NCI-H748 (cell line): Measurements from ENCODE around the gene RABAC1.
"Not testable (repeated sequence)": the region's sequence is repeated elsewhere in the genome, so short reads cannot be mapped to it uniquely, and the experiment has no call there.

ENCODE experiments used
- DNase-seq: peaks from one replicate; lab custom pipeline; 2025; ENCODE audit not compliant: unreplicated experiment; lab: John Stamatoyannopoulos, UW

The RABAC1 gene, protein sequence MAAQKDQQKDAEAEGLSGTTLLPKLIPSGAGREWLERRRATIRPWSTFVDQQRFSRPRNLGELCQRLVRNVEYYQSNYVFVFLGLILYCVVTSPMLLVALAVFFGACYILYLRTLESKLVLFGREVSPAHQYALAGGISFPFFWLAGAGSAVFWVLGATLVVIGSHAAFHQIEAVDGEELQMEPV

GRCh38 chr19:41959056-41960053 lies at the start of gene RABAC1:
Gene RABAC1, minus strand, starts transcription at chr19:41959321. Its CDS starts 29 bp downstream, at chr19:41959292.
- peak; percentile 98 for DNase-seq

GRCh38 chr19:42006569-42006968 lies 47.4 kb upstream of the RABAC1 start:
- DNase-seq, result no peak

- DNase-seq, result no peak
Measured at GRCh38 chr19:42005504-42005903, 46.4 kb upstream of the RABAC1 start.

GRCh38 chr19:42003506-42004294 lies 44.6 kb upstream of the RABAC1 start:
- DNase-seq, result no peak

DNA sequence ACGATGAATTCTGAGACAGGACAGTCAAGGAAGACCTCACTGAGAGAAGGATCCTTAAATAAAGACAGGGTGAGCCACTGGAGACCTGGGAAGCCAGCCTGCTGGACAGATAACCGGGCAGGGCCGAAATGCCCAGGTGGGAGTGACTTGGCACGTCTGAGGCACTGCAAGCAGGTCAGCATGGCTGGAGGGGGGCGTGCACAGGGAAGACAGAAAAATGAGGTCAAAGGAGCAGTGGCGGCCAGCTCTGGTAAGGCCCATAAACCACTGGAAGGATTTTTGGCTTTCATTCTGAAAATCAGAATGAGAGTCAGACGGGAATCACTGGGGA lies 40.7 kb upstream of the RABAC1 start:
- DNase-seq, result no peak

GRCh38 chr19:41999071-41999877 lies 40.2 kb upstream of the RABAC1 start:
- DNase-seq, result peak; percentile 62

- DNase-seq, result peak; percentile 82
Measured at GRCh38 chr19:41998246-41999020, 39.3 kb upstream of the RABAC1 start.

DNA sequence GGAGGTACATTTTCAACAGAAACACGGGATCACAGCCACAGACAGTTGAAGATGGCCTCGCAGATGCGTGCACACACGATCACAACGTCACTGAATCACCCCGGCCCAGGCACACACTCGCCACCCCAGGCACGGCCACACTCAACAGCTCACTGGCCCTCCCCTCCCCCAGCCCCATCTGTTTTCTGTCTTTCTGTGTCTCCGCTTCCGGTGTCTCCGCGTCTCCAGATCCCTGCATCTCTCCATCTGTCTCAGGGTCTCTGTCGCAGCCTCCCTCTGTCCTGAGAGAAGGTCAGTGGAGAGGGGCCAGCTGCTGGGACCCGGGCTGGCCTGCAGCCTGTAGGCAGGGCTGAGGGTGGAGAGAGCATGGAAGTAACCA lies 38.7 kb upstream of the RABAC1 start:
- DNase-seq, result peak; percentile 66

DNA sequence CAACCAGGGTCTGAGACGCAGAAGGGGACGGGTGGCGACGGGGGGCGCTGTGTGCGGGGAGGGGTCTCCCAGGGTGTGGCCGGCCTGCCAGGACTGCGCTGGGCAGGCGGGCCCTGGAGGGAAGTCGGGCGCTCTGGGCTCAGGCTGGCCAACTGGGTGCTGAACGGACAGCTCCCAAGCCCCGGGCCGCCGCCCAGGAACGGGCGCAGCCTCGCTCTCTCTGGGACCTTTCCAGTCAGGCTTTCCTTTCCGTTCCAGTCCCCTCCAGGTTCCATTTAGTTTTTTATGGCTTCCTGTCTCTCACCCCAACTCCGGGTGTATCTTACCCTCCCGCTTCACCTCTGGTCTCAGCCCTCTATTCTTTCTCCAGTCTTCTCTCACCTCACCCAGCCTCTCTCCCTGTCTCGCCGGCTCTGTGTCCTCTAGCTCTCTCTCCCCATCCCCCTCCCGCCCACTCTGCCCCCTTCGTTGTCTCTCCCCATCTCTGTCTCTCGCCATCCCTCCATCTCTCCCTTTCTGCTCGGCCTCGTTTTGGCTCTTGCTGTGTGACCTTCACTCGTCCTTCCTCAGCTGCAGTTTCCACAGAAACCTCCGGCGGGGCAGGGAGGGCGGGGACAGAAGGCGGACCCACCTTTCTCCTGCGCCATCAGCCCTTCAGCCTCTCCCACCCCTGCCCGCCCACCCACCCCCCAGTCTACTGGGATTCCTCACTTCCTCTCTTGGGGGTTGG lies 38.2 kb upstream of the RABAC1 start:
- DNase-seq, result no peak

DNA sequence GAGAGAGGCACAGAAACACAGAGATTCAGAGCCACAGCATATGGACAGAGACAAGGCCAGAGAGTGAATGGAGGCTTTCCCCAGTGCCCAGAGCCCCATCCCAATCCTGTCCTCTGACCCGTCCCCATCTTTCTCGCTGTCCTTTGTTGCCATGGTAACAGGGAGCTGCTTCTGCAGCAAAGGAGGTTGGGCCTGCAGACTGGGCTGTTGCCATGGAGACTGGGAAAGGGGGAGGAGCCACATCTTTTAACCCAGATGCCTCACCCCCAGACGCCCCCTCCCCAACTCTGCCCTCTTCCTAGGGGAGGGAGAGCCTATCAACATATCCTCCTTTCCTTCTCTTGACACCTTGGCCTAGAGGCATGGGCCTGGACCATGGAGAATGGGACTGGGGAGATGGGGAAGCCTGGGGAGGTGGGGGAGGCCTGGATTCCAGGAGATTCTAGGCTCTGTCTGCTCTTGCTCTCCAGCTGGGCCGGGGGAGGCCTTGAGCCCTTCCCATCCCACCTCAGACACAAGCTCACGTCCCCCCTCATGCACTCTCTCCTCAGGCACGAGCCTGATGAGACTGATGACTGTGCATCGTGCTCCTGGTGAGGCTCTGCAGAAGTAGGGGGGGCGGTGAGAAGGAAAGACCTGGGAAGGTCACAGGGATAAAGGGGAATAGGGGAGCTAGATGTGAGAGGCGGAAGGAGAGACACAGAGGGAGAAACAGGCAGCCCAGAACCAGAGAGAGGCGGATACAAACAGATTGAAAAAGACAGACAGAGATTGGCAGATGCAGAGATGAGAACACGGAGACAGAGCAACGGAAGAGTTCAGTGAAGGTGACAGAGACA lies 37.1 kb upstream of the RABAC1 start:
- peak; percentile 88 for DNase-seq

DNA sequence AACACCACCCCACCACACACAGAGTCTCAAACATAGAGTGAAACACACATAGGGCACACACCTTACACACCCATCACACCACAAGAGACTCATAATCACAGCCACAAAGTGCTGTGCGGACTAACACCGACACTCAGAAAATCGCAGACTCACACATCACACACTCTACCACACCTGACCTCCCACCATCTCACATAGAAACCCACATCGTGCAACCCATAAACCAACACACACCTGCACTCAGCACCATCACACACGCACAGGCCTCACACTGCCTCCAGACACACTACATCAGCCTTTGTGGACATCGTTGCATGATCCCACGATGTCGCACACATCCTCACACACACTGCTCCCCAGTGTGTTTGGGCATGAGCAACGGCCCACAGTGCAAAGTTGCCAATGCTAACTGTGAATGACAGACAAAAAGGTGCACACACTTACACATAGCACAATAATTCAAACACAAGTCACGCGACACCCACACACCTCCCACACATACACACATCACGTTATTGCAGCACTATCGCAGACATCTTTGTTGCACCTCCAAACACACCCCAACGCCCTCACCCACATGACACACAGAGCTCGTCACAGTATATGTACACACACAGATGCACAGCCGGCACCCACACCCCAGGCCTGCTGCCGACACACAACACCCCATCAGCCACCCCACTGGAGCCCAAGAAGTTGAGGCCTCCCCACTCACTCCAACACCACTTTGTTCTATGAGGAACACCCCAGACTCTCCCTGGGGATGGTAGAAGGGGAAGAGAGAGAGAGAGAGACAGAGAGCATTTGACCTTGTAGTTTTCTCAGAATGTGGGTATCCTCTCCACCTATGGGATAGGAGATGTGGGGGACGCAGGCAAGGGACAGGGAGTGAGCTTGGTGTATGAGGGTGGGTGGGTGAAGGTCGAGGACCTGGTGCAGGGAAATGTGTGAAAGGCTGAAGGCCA lies 36.2 kb upstream of the RABAC1 start:
- no peak for DNase-seq

DNA sequence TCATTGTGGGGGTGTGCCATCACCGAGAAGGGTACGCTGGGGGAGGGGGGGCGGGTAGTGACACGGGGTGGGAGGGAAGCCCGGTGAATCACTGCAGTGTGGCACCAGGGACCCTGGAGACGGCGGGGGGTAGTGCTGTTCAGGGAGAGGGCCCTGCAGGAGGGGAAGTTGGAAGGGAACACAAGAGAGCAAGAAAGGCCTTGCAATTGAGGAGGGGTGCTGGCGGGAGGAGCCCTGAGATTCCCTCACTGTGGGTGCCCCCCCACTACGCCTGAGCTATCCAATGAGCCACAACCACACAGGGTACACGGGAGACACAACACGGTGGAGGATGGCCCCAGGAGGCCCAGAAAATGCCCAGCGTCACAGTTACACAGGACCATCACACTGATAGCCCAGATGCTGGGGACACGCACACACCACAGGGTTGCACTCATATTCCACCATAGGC lies 35.4 kb upstream of the RABAC1 start:
- no peak for DNase-seq

GRCh38 chr19:41993612-41994483 lies 34.7 kb upstream of the RABAC1 start, which contains the start of gene ATP1A3:
Gene ATP1A3, minus strand, starts transcription at chr19:41994230. Its CDS starts 154 bp downstream, at chr19:41994076.
- peak; percentile 88 for DNase-seq

- not testable (repeated sequence) for DNase-seq
Measured at GRCh38 chr19:41991925-41992569, 32.9 kb upstream of the RABAC1 start.

DNA sequence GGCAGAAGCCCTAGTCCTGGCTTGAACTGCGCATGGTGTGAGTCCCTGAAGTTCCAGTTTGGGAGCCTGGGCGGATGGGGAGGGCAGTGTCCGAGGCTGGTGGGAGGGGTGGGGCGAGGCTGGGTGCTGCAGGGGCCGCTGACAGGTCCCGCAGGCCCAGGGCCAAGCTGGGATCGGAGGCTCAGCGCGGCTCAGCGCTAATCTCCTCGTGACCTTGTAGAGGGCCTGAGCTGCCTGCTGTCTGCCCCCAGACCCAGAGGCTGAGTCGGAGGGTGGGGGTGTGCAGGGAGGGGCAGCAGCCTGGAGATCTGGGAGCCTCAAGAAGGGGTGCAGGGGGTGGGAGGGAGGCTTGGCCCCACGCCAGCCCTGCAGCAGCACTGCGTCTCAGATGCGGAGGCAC lies 31.9 kb upstream of the RABAC1 start:
- no peak for DNase-seq

GRCh38 chr19:41990615-41991014 lies 31.5 kb upstream of the RABAC1 start:
- DNase-seq, result no peak
